Activated CD8-positive, alpha-beta memory T cell treated with anti-CD3 and anti-CD28 coated beads for 48 hours (primary cell): Measurements from ENCODE around the gene SLC16A5.
"Not testable (repeated sequence)": the region's sequence is repeated elsewhere in the genome, so short reads cannot be mapped to it uniquely, and the experiment has no call there.

Source experiments
- DNase-seq, 3 experiments: peaks; one replicate each; pipeline ENCODE4 v3.0.0-alpha.2; 2020; ENCODE audit warnings: low read depth in 2 of 3, low spot score in 2 of 3

The SLC16A5 gene

GRCh38 chr17:75063626-75064025 lies 24.1 kb upstream of the SLC16A5 start:
- no peak for DNase-seq

GRCh38 chr17:75064040-75064439 lies 23.7 kb upstream of the SLC16A5 start:
- DNase-seq = no peak

GRCh38 chr17:75064460-75064859 lies 23.3 kb upstream of the SLC16A5 start:
- DNase-seq = no peak

DNA sequence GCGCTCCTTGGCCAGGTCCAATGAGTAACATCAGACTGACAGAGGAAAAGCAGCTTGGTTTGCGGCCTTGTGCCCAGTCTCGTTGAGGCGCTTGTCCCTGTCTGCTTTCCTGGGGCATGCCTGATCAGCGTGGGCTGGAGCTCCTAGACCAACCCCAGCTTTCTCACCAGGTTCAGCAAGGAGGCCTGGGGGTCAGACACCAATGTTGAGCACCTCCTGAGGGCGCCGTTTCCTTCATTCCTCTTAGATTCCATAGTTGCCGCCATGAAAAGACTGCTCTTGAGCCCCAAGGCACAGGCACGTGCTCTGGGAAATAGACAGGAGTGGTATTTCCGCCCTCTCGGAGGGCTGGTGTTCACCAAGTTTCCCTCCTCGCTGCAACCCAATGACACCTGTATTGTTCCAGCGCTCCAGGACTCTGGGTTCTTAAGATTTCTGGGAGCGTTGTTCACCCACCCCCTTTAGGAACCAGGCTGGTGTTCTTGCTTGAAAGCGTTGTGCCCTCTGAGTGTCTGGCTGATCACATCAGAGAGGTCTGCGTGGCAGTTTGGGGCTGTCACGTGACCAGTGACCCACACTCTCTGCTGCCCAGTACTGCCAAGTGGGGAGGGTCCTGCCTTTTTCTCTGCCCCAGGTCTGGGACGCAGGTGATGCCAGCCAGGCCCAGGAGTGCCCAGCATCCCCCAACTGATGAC lies 22.7 kb upstream of the SLC16A5 start:
- no peak for DNase-seq

GRCh38 chr17:75065562-75066151 lies 22.1 kb upstream of the SLC16A5 start:
- DNase-seq = no peak

DNA sequence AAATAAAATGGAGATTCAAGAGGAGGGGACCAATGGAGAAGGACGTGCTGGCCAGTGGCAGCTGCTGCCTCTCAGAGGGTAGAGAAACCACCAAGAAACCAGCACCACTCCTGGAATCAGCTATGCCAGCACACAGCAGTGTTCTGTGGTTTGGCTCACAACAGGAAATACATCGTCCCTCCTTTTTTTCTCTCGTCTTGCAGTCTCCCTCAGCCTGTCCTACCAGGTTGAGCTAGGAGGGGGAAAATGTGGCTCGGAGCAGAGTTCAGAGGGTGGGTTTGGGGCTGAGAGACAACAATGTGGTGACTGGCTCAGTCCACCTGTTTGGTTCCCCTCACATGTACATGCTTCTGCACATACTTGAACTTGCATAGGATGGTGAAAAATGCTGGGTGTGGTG lies 19.9 kb upstream of the SLC16A5 start:
- DNase-seq = no peak

GRCh38 chr17:75068750-75069149 lies 19.0 kb upstream of the SLC16A5 start:
- DNase-seq = no peak

DNA sequence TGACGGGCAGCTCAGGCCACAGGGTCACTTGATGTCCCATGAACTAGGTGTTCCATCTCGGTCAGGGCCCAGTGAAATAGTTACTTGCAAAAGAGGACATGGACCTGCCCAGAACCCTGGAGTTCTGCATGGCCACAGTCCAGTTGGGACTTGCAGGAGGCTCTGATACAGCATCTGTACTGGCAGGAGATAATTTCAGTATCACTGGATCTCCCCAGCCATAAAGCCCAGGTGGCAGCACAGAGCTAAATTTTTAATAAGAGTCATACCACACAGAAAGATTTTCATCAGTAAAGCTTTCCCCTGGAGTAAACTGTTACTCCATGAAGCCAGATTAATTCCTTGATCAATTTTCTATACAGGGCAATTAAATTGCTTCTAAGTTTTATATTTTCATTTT lies 18.0 kb upstream of the SLC16A5 start:
- no peak for DNase-seq

DNA sequence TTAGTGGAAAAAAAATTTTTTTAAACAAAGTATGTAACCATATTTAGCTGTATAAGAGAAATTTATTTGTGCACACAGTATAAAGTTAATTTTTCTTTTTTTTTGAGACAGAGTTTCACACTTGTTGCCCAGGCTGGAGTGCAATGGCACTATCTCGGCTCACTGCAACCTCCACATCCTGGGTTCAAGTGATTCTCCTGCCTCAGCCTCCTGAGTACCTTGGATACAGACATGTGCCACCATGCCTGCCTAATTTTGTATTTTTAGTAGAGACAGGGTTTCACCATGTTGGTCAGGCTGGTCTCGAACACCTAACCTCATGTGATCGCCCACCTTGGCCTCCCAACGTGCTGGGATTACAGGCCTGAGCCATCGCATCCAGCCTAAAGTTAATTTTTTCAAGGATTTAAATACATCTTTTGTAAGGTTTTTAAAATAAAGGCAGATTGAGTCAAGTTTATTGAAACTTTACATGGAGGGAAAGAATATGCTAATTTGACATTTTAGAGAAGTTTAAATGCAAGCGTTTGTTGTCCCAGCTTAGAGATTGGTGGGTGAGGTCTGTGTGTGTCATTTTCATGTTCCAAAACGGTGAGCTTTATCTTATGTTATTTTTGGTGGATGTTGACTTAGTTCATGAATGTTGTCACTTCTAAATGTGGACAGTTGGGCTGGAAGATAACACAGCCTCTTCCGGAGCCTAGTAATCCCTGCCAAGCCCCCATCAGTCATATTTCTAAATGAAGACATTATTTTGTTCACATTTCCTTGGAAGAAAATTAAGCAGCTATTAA lies 16.1 kb upstream of the SLC16A5 start:
- DNase-seq = not testable (repeated sequence)

- not testable (repeated sequence) for DNase-seq
Measured at GRCh38 chr17:75072909-75073308, 14.8 kb upstream of the SLC16A5 start.

GRCh38 chr17:75073618-75074047 lies 14.1 kb upstream of the SLC16A5 start:
- no peak for DNase-seq

- DNase-seq = no peak
Measured at GRCh38 chr17:75074532-75074931, 13.2 kb upstream of the SLC16A5 start.

- DNase-seq = no peak
Measured at GRCh38 chr17:75075597-75076336, 12.0 kb upstream of the SLC16A5 start.

GRCh38 chr17:75077072-75077495 lies 10.7 kb upstream of the SLC16A5 start:
- no peak for DNase-seq

- DNase-seq = peak in 1 of 3 experiments; percentile 44
Measured at GRCh38 chr17:75077496-75078283, 10.1 kb upstream of the SLC16A5 start.

DNA sequence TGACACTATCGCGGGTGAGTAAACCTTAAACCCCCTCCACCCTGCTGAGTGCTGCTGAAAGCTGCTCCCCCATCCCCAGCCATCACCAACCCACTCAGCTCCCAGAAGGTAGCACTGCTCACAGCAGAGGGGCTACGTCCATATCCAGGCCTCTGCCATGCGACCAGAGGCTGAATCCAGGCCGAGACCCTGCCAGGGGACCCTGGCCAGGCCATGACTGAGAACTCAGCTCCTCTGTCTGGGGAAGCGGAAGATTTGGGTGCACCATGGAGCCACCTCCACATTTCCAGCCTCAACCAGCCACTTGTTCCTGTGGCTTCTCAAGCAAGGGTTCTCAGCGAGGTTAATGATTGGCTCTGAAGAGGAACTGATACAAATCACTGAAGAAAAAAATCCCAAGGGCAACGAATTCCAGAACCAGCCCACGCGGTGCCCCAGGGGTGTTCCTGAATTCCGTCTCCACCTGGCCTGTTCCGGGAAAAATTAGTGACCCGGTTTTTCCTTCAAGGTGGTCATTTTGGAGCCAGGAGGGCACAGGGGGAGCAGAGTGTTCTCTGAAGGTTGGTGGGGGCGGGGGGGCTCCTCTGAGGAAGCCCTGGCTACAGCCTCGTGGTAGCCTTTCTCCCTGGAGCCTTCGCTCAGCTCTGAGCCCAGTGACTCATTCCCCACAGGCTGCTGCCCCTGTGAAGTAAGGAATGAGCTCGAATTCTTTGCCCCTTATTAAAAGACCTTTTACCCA lies 9.3 kb upstream of the SLC16A5 start:
- no peak for DNase-seq

DNA sequence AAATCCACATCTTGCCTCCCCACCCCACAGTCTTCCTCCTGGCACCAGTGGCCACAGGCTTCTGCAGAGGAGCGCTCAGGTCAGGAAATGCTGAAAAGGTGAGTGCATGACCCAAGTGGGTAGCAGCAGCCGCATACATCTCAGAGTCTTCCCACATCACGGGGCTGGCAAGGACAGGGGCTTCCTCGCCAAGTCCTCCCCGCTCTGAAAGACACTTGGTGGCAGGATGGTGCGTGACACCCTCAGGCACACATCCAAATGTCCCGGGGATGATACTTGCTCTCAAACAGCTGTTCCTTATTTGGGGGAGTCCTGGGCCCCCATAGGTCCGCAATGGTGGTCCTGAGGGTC lies 8.8 kb upstream of the SLC16A5 start:
- DNase-seq = no peak

GRCh38 chr17:75081611-75082540 lies 5.9 kb upstream of the SLC16A5 start:
- no peak for DNase-seq

- DNase-seq = no peak
Measured at GRCh38 chr17:75082683-75083082, 5.1 kb upstream of the SLC16A5 start.
